ENCODE data around the gene MET. TPM values are rescaled to one million over a fixed set of nuclear protein-coding genes. Genes with fewer than 3 reads are reported as not detected.

MET gene
- total and polyA plus RNA-seq, 4 donors: 10.2 to 41.9 (median 25.4) TPM

DNA sequence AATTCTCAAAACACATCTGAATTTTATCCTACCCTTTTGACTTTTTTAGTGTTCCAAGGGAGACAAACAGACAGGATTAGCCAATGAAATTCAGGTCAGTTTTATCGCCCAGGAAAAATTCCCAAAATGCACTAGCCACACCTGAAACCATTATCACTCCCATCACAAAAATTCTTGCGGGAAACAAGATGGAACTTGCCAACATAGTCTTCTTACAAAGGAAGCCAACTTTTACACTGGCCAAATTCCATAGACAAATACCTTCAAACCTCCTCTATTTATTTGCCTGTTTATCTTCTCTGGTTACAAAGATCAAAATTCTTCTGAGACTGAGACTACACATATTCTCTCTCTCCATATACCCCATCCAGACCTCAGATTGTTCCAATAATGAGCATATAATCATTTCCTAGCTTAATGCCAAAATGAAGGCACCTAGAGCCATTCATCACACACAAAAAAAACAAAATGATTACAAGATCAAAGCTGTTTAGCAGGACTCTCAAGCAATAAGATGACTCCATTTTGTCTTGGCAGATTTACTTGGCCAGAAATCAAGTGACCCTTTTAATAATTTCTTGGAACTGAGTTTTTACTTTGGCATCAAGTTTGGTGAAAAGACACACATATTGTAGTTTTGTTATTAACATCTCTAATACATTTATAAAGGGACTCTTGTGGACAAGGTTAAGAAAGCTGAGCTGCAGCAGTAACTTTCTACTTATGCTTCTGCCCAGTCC lies 30.2 kb downstream of the MET start:
- Histone ChIP-seq H3K36me3 (ENCODE audit: control insufficient read depth in 4 of 4, insufficient read depth in 3 of 4, low read depth in 1 of 4, low read length in 3 of 4) (peaks cover 0 to 8% (median 5%) of the 10 kb centered on the region in 4 donors), H3K4me1 (ENCODE audit: control insufficient read depth in 4 of 4, insufficient read depth in 4 of 4, low read length in 3 of 4) (peaks cover 0 to 5% (median 0%) of the 10 kb centered on the region in 4 donors), H3K27me3 (ENCODE audit: control insufficient read depth in 4 of 4, insufficient read depth in 4 of 4, low read length in 3 of 4) (no peaks in the 10 kb centered on the region), H3K9me3 (ENCODE audit: control insufficient read depth in 4 of 4, low read length in 3 of 4) (no peaks in the 10 kb centered on the region), H3K4me3 (ENCODE audit: low read depth in 1 of 3, low read length in 3 of 3) (no peak overlapping the region), H3K27ac (ENCODE audit: low read depth in 1 of 2, low read length in 2 of 2) (no peak overlapping the region), H3K9ac (ENCODE audit: low read depth in 1 of 2, low read length in 2 of 2) (no peak overlapping the region)
- 37% methylated on average over 2 of the region's 2 CpGs for WGBS
- TF ChIP-seq SP1 (IDR thresholded peaks at IDR 0.05) (no peak), MAX (IDR thresholded peaks at IDR 0.05) (no peak), GABPA (IDR thresholded peaks at IDR 0.05 in 1 of 2, conservative IDR thresholded peaks at IDR 0.05 in 1 of 2) (no peak), RXRA (IDR thresholded peaks at IDR 0.05) (no peak), FOXA1 (IDR thresholded peaks at IDR 0.05) (no peak), JUND (IDR thresholded peaks at IDR 0.05) (no peak), NR2F2 (IDR thresholded peaks at IDR 0.05) (no peak), YY1 (IDR thresholded peaks at IDR 0.05) (no peak), HNF4G (IDR thresholded peaks at IDR 0.05) (no peak), RAD21 (IDR thresholded peaks at IDR 0.05) (no peak), TAF1 (conservative IDR thresholded peaks at IDR 0.05) (no peak), HNF4A (conservative IDR thresholded peaks at IDR 0.05) (no peak), FOXA2 (IDR thresholded peaks at IDR 0.05) (no peak)
- TF ChIP-seq, protein P1, sequence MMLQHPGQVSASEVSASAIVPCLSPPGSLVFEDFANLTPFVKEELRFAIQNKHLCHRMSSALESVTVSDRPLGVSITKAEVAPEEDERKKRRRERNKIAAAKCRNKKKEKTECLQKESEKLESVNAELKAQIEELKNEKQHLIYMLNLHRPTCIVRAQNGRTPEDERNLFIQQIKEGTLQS (IDR thresholded peaks at IDR 0.05): no peak
- TF ChIP-seq, protein P2, sequence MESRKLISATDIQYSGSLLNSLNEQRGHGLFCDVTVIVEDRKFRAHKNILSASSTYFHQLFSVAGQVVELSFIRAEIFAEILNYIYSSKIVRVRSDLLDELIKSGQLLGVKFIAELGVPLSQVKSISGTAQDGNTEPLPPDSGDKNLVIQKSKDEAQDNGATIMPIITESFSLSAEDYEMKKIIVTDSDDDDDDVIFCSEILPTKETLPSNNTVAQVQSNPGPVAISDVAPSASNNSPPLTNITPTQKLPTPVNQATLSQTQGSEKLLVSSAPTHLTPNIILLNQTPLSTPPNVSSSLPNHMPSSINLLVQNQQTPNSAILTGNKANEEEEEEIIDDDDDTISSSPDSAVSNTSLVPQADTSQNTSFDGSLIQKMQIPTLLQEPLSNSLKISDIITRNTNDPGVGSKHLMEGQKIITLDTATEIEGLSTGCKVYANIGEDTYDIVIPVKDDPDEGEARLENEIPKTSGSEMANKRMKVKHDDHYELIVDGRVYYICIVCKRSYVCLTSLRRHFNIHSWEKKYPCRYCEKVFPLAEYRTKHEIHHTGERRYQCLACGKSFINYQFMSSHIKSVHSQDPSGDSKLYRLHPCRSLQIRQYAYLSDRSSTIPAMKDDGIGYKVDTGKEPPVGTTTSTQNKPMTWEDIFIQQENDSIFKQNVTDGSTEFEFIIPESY (IDR thresholded peaks at IDR 0.05): no peak
- TF ChIP-seq, protein P3, sequence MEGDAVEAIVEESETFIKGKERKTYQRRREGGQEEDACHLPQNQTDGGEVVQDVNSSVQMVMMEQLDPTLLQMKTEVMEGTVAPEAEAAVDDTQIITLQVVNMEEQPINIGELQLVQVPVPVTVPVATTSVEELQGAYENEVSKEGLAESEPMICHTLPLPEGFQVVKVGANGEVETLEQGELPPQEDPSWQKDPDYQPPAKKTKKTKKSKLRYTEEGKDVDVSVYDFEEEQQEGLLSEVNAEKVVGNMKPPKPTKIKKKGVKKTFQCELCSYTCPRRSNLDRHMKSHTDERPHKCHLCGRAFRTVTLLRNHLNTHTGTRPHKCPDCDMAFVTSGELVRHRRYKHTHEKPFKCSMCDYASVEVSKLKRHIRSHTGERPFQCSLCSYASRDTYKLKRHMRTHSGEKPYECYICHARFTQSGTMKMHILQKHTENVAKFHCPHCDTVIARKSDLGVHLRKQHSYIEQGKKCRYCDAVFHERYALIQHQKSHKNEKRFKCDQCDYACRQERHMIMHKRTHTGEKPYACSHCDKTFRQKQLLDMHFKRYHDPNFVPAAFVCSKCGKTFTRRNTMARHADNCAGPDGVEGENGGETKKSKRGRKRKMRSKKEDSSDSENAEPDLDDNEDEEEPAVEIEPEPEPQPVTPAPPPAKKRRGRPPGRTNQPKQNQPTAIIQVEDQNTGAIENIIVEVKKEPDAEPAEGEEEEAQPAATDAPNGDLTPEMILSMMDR (IDR thresholded peaks at IDR 0.05; ENCODE audit: low read depth, low read length, missing input control): no peak
- TF ChIP-seq, protein P4, sequence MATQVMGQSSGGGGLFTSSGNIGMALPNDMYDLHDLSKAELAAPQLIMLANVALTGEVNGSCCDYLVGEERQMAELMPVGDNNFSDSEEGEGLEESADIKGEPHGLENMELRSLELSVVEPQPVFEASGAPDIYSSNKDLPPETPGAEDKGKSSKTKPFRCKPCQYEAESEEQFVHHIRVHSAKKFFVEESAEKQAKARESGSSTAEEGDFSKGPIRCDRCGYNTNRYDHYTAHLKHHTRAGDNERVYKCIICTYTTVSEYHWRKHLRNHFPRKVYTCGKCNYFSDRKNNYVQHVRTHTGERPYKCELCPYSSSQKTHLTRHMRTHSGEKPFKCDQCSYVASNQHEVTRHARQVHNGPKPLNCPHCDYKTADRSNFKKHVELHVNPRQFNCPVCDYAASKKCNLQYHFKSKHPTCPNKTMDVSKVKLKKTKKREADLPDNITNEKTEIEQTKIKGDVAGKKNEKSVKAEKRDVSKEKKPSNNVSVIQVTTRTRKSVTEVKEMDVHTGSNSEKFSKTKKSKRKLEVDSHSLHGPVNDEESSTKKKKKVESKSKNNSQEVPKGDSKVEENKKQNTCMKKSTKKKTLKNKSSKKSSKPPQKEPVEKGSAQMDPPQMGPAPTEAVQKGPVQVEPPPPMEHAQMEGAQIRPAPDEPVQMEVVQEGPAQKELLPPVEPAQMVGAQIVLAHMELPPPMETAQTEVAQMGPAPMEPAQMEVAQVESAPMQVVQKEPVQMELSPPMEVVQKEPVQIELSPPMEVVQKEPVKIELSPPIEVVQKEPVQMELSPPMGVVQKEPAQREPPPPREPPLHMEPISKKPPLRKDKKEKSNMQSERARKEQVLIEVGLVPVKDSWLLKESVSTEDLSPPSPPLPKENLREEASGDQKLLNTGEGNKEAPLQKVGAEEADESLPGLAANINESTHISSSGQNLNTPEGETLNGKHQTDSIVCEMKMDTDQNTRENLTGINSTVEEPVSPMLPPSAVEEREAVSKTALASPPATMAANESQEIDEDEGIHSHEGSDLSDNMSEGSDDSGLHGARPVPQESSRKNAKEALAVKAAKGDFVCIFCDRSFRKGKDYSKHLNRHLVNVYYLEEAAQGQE (IDR thresholded peaks at IDR 0.05): no peak
- DNase-seq (ENCODE audit: low spot score): no peak
